K562 (cell line): ENCODE measurements around the gene RUSC1.

Experiments used
- BACH1 ChIP-seq: fragments of 200-800 bp; sonication (Bioruptor generic); IDR thresholded peaks from 2 replicates; pipeline ENCODE4 v1.6.1; 2016; ENCODE audit warnings: missing genetic modification characterization, missing compliant biosample characterization
- CBX8 ChIP-seq: fragments of 200-600 bp; sonication (generic); IDR thresholded peaks from 2 replicates; pipeline ENCODE4 v1.6.1; 2012; ENCODE audit warnings: borderline replicate concordance, mixed run types, low read depth, mild to moderate bottlenecking, moderate library complexity, mixed read lengths, low read length, control low read depth, inconsistent platforms; ENCODE audit not compliant: poor library complexity, severe bottlenecking; ENCODE audit errors: extremely low read depth
- COPS2 ChIP-seq: fragments of 450-650 bp; conservative IDR thresholded peaks from 2 replicates; pipeline ENCODE4 v1.6.1; 2016; ENCODE audit warnings: mild to moderate bottlenecking, moderate library complexity
- EZH2 ChIP-seq: IDR thresholded peaks from 2 replicates; pipeline ENCODE4 v1.6.1; 2012; ENCODE audit warnings: low read depth, mild to moderate bottlenecking, inconsistent platforms, low read length, borderline replicate concordance
- MAZ ChIP-seq, 2 experiments: fragments of 450-650 bp in 1 of 2; sonication (generic) in 1 of 2; formaldehyde crosslinking; IDR thresholded peaks in 1 of 2; conservative IDR thresholded peaks in 1 of 2; 2 replicates each; pipeline versions ENCODE4 v1.4.0 to v1.5.0; 2020; ENCODE audit warnings: mild to moderate bottlenecking in 1 of 2, missing genetic modification reagents in 1 of 2
- NFIX ChIP-seq: fragments of 250-450 bp; sonication (Bioruptor Pico); IDR thresholded peaks from 2 replicates; pipeline ENCODE4 v1.4.0; 2020; ENCODE audit warnings: low read depth, mild to moderate bottlenecking, moderate library complexity
- NONO ChIP-seq, 2 experiments: fragments of 200-400 bp in 1 of 2; fragments of 450-650 bp in 1 of 2; formaldehyde crosslinking in 1 of 2; IDR thresholded peaks; 2 replicates each; pipeline ENCODE4 v1.6.1; 2017; ENCODE audit warnings: low read depth in 2 of 2, mild to moderate bottlenecking in 2 of 2, moderate library complexity in 2 of 2, low read length in 1 of 2
- POLR2A ChIP-seq: fragments of 450-650 bp; conservative IDR thresholded peaks from 2 replicates; pipeline ENCODE4 v1.6.1; 2016
- PRMT5 ChIP-seq: sonication (generic); formaldehyde crosslinking; IDR thresholded peaks from 2 replicates; pipeline ENCODE4 v1.5.0; 2020; ENCODE audit warnings: missing genetic modification reagents
- STAT5B ChIP-seq: fragments of 250-450 bp; sonication (Bioruptor Pico); IDR thresholded peaks from 2 replicates; pipeline ENCODE4 v1.8.0; 2021; ENCODE audit warnings: mild to moderate bottlenecking, inconsistent platforms
- ZNF282 ChIP-seq: sonication (generic); formaldehyde crosslinking; IDR thresholded peaks from 2 replicates; pipeline ENCODE4 v1.8.1; 2023; ENCODE audit warnings: missing genetic modification reagents
- TF ChIP-seq, protein P1 (sequence below), 3 experiments: IDR thresholded peaks in 2 of 3; conservative IDR thresholded peaks in 1 of 3; 2 replicates each; pipeline ENCODE4 v1.5.1; 2011 to 2012; ENCODE audit warnings: low read length in 3 of 3, mild to moderate bottlenecking in 3 of 3, control low read depth in 2 of 3, improper control_type of control experiment in 1 of 3, inconsistent platforms in 1 of 3, low read depth in 1 of 3, mixed read lengths in 1 of 3, moderate library complexity in 1 of 3; ENCODE audit not compliant: insufficient read depth in 2 of 3
- TF ChIP-seq, protein P2 (sequence below): fragments of 250-450 bp; sonication (Bioruptor Pico); IDR thresholded peaks from 2 replicates; pipeline ENCODE4 v1.5.1; 2021; ENCODE audit warnings: mild to moderate bottlenecking
- TF ChIP-seq, protein P3 (sequence below): fragments of 250-450 bp; sonication (Bioruptor Pico); IDR thresholded peaks from 2 replicates; pipeline ENCODE4 v1.9.0; 2021; ENCODE audit warnings: mild to moderate bottlenecking

DNA sequence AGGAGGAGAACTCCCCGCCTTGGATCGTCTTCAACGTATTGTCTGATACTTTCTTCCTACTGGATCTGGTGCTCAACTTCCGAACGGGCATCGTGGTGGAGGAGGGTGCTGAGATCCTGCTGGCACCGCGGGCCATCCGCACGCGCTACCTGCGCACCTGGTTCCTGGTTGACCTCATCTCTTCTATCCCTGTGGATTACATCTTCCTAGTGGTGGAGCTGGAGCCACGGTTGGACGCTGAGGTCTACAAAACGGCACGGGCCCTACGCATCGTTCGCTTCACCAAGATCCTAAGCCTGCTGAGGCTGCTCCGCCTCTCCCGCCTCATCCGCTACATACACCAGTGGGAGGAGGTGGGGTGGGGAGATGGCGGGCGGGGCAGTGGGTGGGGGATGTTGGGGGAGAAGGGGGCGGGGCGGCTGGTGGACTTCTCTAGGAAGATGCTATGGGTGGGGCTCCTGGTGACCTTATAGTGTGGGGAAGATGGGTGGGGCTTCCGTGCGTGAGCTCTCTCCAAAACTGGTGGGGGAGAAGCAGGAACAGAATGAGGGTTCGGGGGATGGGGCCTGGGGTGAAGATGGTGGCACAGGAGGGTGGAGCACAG is 38.1 kb upstream of the RUSC1 start:
- TF ChIP-seq, protein P1, sequence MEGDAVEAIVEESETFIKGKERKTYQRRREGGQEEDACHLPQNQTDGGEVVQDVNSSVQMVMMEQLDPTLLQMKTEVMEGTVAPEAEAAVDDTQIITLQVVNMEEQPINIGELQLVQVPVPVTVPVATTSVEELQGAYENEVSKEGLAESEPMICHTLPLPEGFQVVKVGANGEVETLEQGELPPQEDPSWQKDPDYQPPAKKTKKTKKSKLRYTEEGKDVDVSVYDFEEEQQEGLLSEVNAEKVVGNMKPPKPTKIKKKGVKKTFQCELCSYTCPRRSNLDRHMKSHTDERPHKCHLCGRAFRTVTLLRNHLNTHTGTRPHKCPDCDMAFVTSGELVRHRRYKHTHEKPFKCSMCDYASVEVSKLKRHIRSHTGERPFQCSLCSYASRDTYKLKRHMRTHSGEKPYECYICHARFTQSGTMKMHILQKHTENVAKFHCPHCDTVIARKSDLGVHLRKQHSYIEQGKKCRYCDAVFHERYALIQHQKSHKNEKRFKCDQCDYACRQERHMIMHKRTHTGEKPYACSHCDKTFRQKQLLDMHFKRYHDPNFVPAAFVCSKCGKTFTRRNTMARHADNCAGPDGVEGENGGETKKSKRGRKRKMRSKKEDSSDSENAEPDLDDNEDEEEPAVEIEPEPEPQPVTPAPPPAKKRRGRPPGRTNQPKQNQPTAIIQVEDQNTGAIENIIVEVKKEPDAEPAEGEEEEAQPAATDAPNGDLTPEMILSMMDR (IDR thresholded peaks at IDR 0.05 in 2 of 3, conservative IDR thresholded peaks at IDR 0.05 in 1 of 3; ENCODE audit: insufficient read depth in 2 of 3, low read depth in 1 of 3, low read length in 3 of 3): no peak
- TF ChIP-seq EZH2 (no peak), MAZ (CRISPR knock-in tag; conservative IDR thresholded peaks at IDR 0.05 in 1 of 2, IDR thresholded peaks at IDR 0.05 in 1 of 2) (no peak), COPS2 (no peak), NONO (IDR thresholded peaks at IDR 0.05; ENCODE audit: low read depth in 2 of 2, low read length in 1 of 2) (no peak), POLR2A (no peak), NFIX (CRISPR knock-in tag) (no peak), PRMT5 (no peak), CBX8 (no peak), ZNF282 (CRISPR knock-in tag) (no peak), STAT5B (CRISPR knock-in tag) (no peak), BACH1 (no peak)
- TF ChIP-seq, protein P2, sequence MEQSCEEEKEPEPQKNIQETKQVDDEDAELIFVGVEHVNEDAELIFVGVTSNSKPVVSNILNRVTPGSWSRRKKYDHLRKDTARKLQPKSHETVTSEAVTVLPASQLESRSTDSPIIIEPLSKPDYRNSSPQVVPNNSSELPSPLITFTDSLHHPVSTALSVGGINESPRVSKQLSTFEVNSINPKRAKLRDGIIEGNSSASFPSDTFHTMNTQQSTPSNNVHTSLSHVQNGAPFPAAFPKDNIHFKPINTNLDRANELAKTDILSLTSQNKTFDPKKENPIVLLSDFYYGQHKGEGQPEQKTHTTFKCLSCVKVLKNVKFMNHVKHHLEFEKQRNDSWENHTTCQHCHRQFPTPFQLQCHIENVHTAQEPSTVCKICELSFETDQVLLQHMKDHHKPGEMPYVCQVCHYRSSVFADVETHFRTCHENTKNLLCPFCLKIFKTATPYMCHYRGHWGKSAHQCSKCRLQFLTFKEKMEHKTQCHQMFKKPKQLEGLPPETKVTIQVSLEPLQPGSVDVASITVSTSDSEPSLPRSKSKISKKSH (CRISPR knock-in tag): no peak
- TF ChIP-seq, protein P3, sequence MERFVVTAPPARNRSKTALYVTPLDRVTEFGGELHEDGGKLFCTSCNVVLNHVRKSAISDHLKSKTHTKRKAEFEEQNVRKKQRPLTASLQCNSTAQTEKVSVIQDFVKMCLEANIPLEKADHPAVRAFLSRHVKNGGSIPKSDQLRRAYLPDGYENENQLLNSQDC (CRISPR knock-in tag): no peak
